Superior temporal gyrus (tissue), 1 donor: ENCODE measurements around the gene PIRT.
"Not testable (repeated sequence)": the region's sequence is repeated elsewhere in the genome, so short reads cannot be mapped to it uniquely, and the experiment has no call there.

Source experiments
- DNase-seq: peaks from one replicate; pipeline ENCODE4 v3.0.0-alpha.2; 2016; ENCODE audit errors: extremely low spot score

Gene PIRT

GRCh38 chr17:10837921-10838320 is at the start of gene PIRT:
PIRT (minus strand) TSS chr17:10838087; CDS start chr17:10825645, 12,442 bp downstream.
- DNase-seq = no peak

GRCh38 chr17:10881959-10882358 is 44.1 kb upstream of the PIRT start:
- no peak for DNase-seq

DNA sequence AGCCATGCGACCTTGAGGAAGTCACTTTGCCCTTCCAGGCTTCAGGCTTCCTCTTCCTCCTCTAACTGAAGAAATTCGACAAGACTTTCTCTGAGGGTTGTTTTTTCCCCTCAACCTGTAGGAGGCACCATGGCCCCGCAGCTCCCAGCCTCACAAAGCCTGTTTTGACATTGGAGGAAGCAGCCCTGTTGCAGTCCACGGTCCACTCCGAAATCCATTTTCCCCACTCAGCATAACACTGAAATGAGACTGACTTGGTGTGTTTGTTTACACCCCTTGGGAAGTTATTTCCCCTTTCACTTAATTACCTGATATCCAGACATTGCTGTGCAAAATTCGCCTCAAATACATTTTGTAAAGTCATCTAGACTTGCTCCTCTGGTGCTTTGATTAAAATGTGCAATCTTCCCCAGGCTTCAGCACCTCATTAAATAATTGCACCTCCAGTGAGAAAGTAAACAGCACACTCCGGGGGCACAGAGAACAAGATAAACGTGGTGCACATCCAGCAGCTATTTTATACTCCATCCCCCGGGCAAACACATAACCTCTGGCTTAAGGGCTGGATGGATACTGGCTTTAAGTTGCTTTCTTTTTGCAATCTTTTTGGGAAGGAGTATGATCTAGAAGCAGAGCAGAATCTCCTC is 41.4 kb upstream of the PIRT start:
- peak; percentile 75 for DNase-seq

GRCh38 chr17:10875984-10876555 is 38.2 kb upstream of the PIRT start:
- DNase-seq = peak; percentile 78

DNA sequence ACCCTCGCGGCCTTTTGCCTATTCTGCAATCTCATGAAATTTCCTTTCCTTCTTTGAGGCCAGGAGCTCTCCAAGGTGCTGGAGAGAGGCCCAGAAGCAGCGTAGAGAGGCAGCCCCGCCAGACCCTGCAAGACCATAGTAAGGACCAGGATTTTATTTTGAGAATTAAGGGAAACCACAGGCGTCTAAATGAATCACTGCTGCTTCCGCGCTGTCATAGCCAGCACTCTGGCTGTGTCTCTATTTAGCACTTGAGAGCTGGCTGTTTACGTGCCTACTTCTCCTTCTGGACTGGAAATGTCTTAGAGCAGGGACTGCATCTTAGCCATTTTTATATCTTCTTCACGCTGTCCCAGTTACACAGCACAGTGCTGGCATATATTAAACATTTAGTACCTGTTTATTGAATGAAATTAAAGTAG is 37.6 kb upstream of the PIRT start:
- peak; percentile 51 for DNase-seq

DNA sequence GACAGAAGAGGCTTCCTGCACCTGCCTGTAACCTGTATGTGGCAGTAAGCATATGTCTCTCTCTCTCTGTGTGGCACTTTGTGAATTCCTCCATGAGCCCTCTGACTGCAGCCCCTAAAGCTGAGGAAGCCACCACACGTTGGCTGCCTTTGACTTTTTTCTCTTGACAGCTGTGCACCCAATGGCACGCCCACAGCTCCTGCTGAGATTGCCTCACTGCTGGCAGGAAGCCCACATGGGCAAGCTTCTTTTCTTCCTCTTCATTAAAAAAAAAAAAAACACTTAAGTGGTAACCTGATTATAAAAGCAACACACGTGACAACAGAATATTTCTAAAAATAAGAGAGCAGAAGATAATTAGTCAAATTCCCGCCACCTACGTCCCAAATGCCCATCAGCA is 34.0 kb upstream of the PIRT start:
- peak; percentile 25 for DNase-seq

GRCh38 chr17:10870336-10871050 is 32.6 kb upstream of the PIRT start:
- no peak for DNase-seq

DNA sequence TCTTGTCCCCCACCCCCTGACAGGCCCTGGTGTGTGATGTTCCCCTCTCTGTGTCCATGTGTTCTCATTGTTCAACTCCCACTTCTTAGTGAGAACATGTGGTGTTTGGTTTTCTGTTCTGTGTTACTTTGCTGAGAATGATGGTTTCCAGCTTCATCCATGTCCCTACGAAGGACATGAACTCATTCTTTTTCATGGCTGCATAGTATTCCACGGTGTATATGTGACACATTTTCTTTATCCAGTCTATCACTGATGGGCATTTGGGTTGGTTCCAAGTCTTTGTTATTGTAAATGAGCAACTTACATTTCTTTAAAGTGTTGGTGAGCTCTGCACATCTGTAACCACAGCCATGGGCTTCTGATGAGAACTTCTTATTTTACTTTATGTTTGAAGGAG is 30.9 kb upstream of the PIRT start:
- not testable (repeated sequence) for DNase-seq

DNA sequence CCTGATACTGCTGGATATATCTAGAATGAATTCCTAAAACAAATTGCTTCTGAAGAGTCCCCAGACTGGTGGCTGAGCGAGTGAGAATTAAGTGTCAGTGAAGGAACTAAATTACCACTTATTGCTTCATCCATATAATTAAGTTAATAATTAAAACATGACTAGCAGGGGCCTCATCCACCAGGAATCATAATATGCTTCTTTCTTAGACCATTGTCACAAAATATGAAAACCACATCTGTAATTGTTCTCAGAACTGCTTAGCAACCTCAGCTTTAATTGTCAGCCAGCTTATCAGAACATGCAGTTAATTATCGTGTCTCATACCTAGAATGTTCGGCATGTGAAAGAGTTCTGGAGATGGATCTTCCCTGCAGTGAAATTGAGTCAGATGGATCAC is 21.2 kb upstream of the PIRT start:
- DNase-seq = no peak

- DNase-seq = no peak
Observed at GRCh38 chr17:10857976-10858375, 20.1 kb upstream of the PIRT start.

DNA sequence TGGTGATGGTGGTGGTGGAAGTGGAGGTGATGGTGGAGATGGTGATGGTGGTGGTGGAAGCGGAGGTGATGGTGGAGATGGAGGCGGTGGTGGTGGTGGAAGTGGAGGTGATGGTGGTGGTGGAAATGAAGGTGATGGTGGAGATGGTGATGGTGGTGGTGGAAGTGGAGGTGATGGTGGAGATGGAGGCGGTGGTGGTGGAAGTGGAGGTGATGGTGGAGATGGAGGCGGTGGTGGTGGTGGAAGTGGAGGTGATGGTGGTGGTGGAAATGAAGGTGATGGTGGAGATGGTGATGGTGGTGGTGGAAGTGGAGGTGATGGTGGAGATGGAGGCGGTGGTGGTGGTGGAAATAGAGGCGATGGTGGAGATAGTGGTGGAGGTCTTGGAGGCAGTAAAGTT is 8.7 kb upstream of the PIRT start:
- DNase-seq = not testable (repeated sequence)

DNA sequence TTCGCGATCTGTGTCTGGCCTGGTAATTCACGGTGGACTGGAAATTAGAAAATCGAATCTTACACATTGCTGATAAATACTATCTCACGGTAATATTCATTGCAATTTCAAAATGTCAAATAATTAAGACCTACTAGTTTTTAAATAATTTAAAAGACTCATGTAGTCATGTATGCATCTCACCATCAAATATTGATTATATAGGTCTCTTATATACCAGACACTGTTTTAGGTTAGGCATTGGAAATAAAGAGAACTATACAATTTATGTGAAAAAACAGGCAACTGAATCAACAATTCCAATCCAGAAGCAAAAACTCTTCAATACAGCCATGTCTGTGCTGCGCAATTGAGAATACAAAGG is 7.5 kb upstream of the PIRT start:
- no peak for DNase-seq

- DNase-seq = peak; percentile 83
Observed at GRCh38 chr17:10844621-10845387, 6.9 kb upstream of the PIRT start.

DNA sequence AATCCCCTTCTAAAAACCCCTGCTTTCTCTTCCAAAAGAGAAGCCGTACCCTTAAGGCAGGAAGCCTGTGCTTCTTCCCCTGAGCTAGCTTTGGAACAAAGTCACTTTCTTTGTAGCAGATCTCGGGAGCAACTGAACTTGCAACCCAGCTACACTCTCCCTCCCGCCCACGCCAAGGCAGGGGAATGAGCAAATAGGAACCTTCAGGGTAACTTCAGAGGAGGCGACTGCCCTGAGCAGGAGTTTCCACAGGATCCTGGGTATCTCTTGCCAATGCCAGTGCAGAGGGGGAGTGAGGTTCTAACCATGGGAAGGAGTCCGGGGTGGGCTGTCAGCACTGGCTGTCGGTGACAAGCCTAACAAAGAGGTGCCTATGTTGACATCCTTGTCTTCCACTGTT is 5.9 kb upstream of the PIRT start:
- DNase-seq = no peak

- DNase-seq = peak; percentile 35
Observed at GRCh38 chr17:10842658-10843057, 4.8 kb upstream of the PIRT start.

DNA sequence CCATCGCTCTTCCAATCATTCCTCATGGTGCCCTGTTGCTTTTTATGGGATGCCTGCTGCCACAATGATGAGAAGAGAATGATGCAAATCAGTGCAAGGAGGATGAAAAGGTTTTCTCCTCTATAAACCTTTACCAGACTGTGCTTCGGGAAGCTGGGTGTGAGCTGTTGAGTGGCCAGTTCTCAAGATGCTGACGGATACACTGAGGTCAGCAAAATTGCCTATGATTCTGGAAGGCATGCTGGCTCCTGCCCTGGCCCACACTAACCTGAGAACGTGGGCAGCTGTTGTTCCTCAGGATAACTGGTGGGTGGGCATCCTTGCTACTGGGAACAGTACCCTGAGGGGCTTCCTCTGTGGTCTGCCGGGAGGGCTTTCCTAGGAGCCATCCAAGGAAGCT is 795 bp upstream of the PIRT start:
- DNase-seq = no peak

GRCh38 chr17:10836966-10837590 is 809 bp downstream of the PIRT start:
- DNase-seq = no peak

- DNase-seq = no peak
Observed at GRCh38 chr17:10836145-10836544, 1.7 kb downstream of the PIRT start.

DNA sequence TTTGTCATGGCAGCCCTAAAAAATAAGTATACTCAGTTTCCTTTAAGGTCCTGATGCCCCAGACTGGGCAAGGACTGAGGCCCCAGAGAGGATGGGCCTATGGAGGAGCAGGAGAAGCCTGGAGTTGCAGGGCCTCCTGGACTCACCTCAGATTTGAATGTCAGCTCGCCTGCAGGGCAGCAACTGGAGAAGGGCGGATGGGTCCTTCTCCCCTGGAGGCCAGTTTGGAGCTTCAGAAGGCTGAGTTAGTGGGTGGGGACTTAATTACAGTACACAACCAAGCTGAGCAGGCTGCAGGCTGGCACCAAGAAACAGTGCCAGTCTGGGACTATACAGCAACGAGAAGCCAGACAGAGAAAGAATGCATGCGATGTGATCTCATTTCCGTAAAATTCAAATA is 6.2 kb downstream of the PIRT start:
- DNase-seq = no peak

- DNase-seq = no peak
Observed at GRCh38 chr17:10827898-10828552, 9.9 kb downstream of the PIRT start.

GRCh38 chr17:10824874-10825273 is 13.0 kb downstream of the PIRT start:
- DNase-seq = no peak

GRCh38 chr17:10821770-10822169 is 16.1 kb downstream of the PIRT start:
- DNase-seq = no peak
